Dermis blood vessel endothelial cell (primary cell): ENCODE data around the gene TRMT112. TPM values are rescaled to one million over a fixed set of nuclear protein-coding genes. Genes with fewer than 3 reads are reported as not detected.
"Not testable (repeated sequence)": the region's sequence is repeated elsewhere in the genome, so short reads cannot be mapped to it uniquely, and the experiment has no call there.

Experiments used
- DNase-seq: peaks from one replicate; pipeline ENCODE4 v3.0.0; 2010
- total RNA-seq: library from RNA; depleted of rRNA; stranded (reverse); fragments of >200 nt; gene quantifications from 2 replicates; pipeline ENCODE4 v1.2.3, GENCODE V29; 2014

TRMT112 gene
- total RNA-seq, 1 donor from 2014 or later: 290 TPM

GRCh38 chr11:64327993-64328392, 10.6 kb upstream of the TRMT112 start:
- DNase-seq: no peak

- DNase-seq: no peak
Measured at GRCh38 chr11:64327375-64327774, 10.0 kb upstream of the TRMT112 start.

- no peak for DNase-seq
Measured at GRCh38 chr11:64324692-64325469, 7.5 kb upstream of the TRMT112 start.

DNA sequence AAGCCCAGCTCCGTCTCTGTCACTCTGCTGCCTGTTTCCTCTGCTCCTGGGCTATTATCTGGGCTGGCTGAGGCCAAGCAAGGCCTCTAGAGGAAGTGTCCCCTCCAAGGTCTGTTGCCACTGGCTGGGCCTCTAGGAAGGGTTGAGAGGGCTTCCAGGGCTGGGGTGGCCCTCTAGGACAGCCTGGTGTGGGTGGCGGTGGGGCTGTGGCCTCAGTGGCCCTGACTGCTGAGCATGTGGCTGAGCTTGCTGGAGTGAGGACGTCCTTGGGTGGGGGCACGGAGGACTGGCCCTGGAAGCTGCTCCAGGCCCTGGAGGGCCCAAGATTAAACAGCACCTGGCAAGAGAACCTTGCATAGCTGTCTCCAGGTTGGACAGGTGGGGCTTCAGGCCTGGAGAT, 6.6 kb upstream of the TRMT112 start:
- DNase-seq: not testable (repeated sequence)

- no peak for DNase-seq
Measured at GRCh38 chr11:64323373-64323772, 6.0 kb upstream of the TRMT112 start.

GRCh38 chr11:64322925-64323260, 5.5 kb upstream of the TRMT112 start:
- DNase-seq: no peak

DNA sequence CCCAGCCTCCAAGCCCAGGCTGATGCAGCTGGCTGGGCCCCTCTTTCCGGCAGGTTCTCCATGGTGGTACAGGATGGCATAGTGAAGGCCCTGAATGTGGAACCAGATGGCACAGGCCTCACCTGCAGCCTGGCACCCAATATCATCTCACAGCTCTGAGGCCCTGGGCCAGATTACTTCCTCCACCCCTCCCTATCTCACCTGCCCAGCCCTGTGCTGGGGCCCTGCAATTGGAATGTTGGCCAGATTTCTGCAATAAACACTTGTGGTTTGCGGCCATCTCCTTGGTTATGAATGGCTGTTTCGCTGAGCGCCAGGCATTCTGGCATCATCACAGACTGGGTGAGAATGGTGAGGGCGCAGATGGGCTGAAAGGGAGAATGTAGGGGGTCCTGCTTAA, 4.2 kb upstream of the TRMT112 start:
- no peak for DNase-seq

- no peak for DNase-seq
Measured at GRCh38 chr11:64321026-64321425, 3.7 kb upstream of the TRMT112 start.

GRCh38 chr11:64320556-64320955, 3.2 kb upstream of the TRMT112 start:
- no peak for DNase-seq

GRCh38 chr11:64318766-64319761, 1.7 kb upstream of the TRMT112 start:
- DNase-seq: no peak

- DNase-seq: peak; percentile 96
Measured at GRCh38 chr11:64317961-64318765, 804 bp upstream of the TRMT112 start, which contains the start of gene PRDX5. Gene PRDX5 (plus strand): TSS chr11:64318121. CDS start chr11:64318216, 95 bp downstream.

- peak; percentile 50 for DNase-seq
Measured at GRCh38 chr11:64316672-64317324, 561 bp downstream of the TRMT112 start.

- DNase-seq: not testable (repeated sequence)
Measured at GRCh38 chr11:64315667-64316526, 1.5 kb downstream of the TRMT112 start.

GRCh38 chr11:64314805-64315561, 2.4 kb downstream of the TRMT112 start:
- DNase-seq: no peak

DNA sequence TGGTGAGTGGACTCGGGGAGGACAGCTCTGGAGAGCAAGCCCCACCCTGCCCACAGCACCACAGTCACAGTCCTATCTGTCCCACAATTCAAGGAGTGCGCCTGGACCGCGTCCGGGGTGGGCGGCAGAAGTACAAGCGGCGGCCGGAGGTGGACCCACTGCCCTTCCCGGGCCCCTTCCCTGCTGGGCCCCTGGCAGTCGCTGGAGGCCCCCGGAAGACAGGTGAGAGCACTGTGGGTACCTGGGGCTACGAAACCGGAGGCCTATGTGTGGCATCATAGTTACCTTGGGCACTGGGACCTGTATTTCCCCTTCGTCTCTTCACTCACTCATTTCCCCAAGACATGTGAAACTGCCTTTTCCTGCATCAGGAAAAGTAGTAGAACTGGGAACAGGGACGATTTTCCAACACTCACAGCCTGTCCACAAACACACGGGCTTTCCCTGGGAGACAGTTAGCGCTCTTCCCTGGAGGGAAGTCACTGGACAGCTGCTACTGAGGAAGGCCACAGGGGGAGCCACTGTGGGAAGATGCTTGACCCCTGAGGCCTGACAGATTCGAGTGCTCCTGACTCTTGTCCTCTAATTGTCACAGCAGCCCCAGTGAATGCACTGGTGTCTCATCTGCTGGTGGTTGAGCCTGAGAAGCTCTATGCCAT, 3.1 kb downstream of the TRMT112 start:
- DNase-seq: no peak

- DNase-seq: no peak
Measured at GRCh38 chr11:64313491-64314145, 3.7 kb downstream of the TRMT112 start.

GRCh38 chr11:64312947-64313346, 4.4 kb downstream of the TRMT112 start:
- no peak for DNase-seq

- DNase-seq: not testable (repeated sequence)
Measured at GRCh38 chr11:64307795-64308194, 9.6 kb downstream of the TRMT112 start.
